ENCODE results near the gene SETD2.

SETD2 gene

DNA sequence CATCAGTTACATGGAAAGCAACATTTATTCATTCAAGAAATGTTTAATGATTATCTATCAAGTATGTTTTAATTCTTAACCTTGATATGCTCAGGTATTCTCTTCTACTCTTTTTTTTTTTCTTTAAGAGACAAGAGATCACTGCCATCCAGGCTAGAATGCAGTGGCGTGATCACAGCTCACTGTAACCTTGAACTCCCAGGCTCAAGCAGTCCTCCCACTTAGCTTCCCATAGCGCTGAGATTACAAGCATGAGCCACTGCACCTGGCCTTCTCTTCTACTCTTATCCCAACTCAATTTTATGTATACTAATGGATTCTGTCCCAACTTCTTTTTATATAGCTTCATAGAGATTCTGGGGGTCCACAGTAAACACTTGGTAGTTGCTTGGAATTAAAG lies 50.9 kb downstream of the SETD2 start:
- TF ChIP-seq, protein P1, sequence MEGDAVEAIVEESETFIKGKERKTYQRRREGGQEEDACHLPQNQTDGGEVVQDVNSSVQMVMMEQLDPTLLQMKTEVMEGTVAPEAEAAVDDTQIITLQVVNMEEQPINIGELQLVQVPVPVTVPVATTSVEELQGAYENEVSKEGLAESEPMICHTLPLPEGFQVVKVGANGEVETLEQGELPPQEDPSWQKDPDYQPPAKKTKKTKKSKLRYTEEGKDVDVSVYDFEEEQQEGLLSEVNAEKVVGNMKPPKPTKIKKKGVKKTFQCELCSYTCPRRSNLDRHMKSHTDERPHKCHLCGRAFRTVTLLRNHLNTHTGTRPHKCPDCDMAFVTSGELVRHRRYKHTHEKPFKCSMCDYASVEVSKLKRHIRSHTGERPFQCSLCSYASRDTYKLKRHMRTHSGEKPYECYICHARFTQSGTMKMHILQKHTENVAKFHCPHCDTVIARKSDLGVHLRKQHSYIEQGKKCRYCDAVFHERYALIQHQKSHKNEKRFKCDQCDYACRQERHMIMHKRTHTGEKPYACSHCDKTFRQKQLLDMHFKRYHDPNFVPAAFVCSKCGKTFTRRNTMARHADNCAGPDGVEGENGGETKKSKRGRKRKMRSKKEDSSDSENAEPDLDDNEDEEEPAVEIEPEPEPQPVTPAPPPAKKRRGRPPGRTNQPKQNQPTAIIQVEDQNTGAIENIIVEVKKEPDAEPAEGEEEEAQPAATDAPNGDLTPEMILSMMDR (IDR thresholded peaks at IDR 0.05; ENCODE audit: low read depth, low read length, missing control alignments) = no peak
- H3K4me3 ChIP-seq (ENCODE audit: low read depth, low read length) = no peak overlapping the region
- DNase-seq (ENCODE audit: low read depth) = no peak

DNA sequence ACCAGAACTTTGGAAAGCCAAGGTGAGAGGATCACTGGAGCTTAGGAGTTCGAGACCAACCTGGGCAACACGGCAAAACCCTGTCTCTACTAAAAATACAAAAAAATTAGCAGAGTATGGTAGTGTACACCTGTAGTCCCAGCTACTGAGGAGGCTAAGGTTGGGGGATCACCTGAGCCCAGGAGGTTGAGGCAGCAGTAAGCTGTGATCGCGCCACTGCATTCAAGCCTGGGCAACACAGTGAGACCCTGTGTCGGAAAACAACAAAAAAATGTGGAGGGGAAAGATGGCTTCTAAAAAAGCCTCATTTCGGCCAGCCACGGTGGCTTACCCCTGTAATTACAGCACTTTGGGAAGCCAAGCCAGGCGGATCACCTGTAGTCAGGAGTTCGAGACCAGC lies 54.5 kb downstream of the SETD2 start:
- H3K4me3 ChIP-seq (ENCODE audit: low read depth, low read length) = no peak overlapping the region
- TF ChIP-seq, protein P1 (IDR thresholded peaks at IDR 0.05; ENCODE audit: low read depth, low read length, missing control alignments) = no peak
- no peak for DNase-seq (ENCODE audit: low read depth)

DNA sequence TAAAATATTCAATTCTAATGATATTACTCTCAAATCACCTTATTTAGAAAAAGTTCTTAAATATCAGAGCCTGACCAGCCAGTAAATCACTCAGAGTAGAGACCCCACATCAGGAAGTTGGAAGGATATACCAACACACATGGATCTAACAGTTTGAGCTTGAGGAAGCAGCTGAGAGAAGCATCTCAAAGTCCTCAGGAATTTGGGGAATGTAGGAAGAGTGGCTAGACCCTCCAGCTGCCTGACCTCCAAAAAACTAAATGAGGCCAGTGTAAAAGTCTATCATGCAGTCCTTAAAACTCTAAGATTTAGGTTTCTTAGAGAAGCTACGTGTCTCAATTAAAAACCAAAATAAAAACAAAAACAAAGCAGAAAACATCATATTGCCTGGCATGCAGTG lies 55.4 kb downstream of the SETD2 start:
- H3K4me3 ChIP-seq (ENCODE audit: low read depth, low read length) = no peak overlapping the region
- DNase-seq (ENCODE audit: low read depth) = no peak
- TF ChIP-seq, protein P1 (IDR thresholded peaks at IDR 0.05; ENCODE audit: low read depth, low read length, missing control alignments) = no peak

DNA sequence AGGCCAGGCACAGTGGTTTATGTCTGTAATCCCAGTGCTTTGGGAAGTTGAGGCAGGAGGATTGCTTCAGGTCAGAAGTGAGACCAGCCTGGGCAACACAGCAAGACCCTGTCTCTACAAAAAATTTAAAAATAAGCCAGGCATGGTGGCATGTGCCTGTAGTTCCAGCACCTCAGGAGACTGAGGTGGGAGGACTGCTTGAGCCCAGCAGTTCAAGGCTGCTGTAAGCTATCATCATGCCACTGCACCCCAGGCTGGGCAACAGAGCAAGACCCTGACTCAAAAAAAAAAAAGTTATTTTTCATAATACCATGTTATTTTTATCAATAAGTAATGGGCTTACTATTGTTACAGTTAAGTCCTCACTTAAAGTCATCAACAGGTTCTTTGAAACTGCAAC lies 59.7 kb downstream of the SETD2 start:
- TF ChIP-seq, protein P1 (IDR thresholded peaks at IDR 0.05; ENCODE audit: low read depth, low read length, missing control alignments) = no peak
- H3K4me3 ChIP-seq (ENCODE audit: low read depth, low read length) = no peak overlapping the region
- no peak for DNase-seq (ENCODE audit: low read depth)

DNA sequence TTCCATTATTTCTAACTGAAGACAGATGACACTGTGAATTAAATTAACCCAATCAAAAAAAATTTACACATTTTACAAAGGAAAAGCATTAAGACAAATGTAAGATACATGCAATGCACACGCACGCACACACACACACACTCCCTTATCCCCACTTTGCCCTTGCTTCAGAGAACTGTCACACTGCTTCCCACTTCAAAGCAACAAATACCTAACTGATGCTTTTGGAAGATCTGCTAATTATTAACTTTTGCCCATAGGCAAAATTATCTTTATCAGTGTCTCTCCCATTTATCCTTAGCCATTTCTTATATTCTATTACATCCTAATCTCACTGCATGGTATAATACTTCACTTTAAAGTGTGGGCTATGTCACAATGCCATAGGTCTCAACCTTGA lies 60.3 kb downstream of the SETD2 start:
- TF ChIP-seq, protein P1 (IDR thresholded peaks at IDR 0.05; ENCODE audit: low read depth, low read length, missing control alignments) = no peak
- no peak overlapping the region for H3K4me3 ChIP-seq (ENCODE audit: low read depth, low read length)
- DNase-seq (ENCODE audit: low read depth) = no peak

DNA sequence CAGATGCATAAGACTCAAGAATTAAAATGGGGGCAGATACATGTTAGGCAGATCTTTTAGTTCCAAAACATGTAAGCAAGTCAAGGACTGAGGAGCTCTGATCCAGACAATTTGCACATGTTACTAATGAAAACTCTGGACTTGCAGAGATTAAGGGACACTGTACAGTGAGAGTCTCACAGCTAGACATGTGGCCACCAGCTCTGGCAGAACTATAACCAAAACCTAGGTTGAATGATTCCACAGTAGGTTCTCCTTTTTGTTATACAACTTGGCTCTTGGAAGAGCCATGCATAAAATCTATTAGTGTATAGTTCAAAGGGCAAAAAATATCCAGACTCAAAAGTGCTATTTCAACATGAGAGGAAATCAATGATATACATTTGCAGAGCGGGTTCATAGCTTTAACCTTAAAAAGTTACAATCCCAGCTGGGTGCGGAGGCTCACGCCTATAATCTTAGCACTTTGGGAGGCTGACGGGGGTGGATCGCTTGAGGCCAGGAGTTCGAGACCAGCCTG lies 61.8 kb downstream of the SETD2 start:
- DNase-seq (ENCODE audit: low read depth) = no peak
- TF ChIP-seq, protein P1 (IDR thresholded peaks at IDR 0.05; ENCODE audit: low read depth, low read length, missing control alignments) = no peak
- H3K4me3 ChIP-seq (ENCODE audit: low read depth, low read length) = no peak overlapping the region

DNA sequence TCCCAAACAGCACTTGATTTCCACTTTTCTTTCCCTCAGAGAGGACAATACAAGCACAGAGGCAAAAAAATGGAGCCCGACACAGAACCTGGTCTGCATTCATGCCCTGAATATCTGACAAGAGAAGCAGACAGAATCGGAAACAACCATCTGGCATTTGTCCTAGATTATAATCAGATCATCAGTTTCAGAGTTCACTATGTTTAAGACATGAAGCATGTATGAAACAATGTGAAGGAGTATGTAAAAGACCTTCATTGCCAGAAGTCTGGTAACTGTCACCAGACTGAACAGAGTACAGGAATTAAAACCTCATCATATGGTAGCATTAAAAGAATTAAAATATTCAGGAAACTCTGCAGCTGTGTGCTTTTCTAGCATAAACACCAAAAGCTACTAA lies 65.0 kb downstream of the SETD2 start:
- TF ChIP-seq, protein P1 (IDR thresholded peaks at IDR 0.05; ENCODE audit: low read depth, low read length, missing control alignments) = no peak
- H3K4me3 ChIP-seq (ENCODE audit: low read depth, low read length) = no peak overlapping the region
- DNase-seq (ENCODE audit: low read depth) = no peak

Measured in GM12864 (cell line).